HG03460 (cell line): ENCODE measurements around the gene TTC7B.

Experiments used
- ATAC-seq: cut with Tn5 transposase; IDR thresholded peaks from one replicate; pipeline ENCODE4 v1.9.1; 2021; ENCODE audit not compliant: unreplicated experiment

TTC7B gene

GRCh38 chr14:90580377-90581335 lies 235.6 kb downstream of the TTC7B start:
- no peak for ATAC-seq

GRCh38 chr14:90579816-90580215 lies 236.4 kb downstream of the TTC7B start:
- ATAC-seq = no peak

GRCh38 chr14:90579088-90579487 lies 237.1 kb downstream of the TTC7B start:
- ATAC-seq = no peak

- ATAC-seq = no peak
Observed at GRCh38 chr14:90578283-90578985, 237.8 kb downstream of the TTC7B start.

GRCh38 chr14:90577661-90578282 lies 238.5 kb downstream of the TTC7B start:
- ATAC-seq = no peak

- ATAC-seq = no peak
Observed at GRCh38 chr14:90576981-90577660, 239.1 kb downstream of the TTC7B start.

GRCh38 chr14:90576581-90576980 lies 239.6 kb downstream of the TTC7B start:
- no peak for ATAC-seq

GRCh38 chr14:90575781-90576180 lies 240.4 kb downstream of the TTC7B start:
- no peak for ATAC-seq

- no peak for ATAC-seq
Observed at GRCh38 chr14:90575336-90575735, 240.9 kb downstream of the TTC7B start.

GRCh38 chr14:90574188-90575131 lies 241.8 kb downstream of the TTC7B start:
- ATAC-seq = no peak

- ATAC-seq = no peak
Observed at GRCh38 chr14:90573385-90574105, 242.7 kb downstream of the TTC7B start.

GRCh38 chr14:90572441-90573150 lies 243.6 kb downstream of the TTC7B start:
- no peak for ATAC-seq

GRCh38 chr14:90571149-90571947 lies 244.9 kb downstream of the TTC7B start:
- no peak for ATAC-seq

- no peak for ATAC-seq
Observed at GRCh38 chr14:90570461-90570860, 245.8 kb downstream of the TTC7B start.

GRCh38 chr14:90569606-90570387 lies 246.4 kb downstream of the TTC7B start:
- ATAC-seq = no peak

GRCh38 chr14:90569201-90569600 lies 247.0 kb downstream of the TTC7B start:
- ATAC-seq = no peak

GRCh38 chr14:90568405-90568804 lies 247.8 kb downstream of the TTC7B start:
- no peak for ATAC-seq
